Measurements from ENCODE around the gene COMMD4.

DNA sequence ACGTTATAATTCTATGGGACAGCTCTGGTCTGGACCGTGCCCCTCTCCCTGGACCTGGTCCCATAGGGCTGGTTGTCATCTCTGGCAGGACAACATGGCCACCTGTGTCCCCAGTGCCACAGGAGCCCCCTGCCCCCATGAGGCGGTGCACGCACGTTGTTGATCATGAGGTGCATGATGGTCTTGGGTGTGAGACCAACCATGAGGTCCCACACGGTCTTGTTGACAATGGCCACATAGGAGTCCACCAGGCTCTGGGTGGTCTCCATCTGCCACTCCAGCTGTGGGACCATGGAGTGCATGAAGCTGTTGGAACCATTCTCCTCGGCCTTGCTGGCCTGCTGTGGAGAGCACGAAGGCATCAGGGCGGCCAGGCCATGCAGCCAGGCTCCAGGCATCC is 33.5 kb upstream of the COMMD4 start:
- TF ChIP-seq, protein P1, sequence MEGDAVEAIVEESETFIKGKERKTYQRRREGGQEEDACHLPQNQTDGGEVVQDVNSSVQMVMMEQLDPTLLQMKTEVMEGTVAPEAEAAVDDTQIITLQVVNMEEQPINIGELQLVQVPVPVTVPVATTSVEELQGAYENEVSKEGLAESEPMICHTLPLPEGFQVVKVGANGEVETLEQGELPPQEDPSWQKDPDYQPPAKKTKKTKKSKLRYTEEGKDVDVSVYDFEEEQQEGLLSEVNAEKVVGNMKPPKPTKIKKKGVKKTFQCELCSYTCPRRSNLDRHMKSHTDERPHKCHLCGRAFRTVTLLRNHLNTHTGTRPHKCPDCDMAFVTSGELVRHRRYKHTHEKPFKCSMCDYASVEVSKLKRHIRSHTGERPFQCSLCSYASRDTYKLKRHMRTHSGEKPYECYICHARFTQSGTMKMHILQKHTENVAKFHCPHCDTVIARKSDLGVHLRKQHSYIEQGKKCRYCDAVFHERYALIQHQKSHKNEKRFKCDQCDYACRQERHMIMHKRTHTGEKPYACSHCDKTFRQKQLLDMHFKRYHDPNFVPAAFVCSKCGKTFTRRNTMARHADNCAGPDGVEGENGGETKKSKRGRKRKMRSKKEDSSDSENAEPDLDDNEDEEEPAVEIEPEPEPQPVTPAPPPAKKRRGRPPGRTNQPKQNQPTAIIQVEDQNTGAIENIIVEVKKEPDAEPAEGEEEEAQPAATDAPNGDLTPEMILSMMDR (conservative IDR thresholded peaks at IDR 0.05; ENCODE audit: low read length) = no peak
- no peak for TF ChIP-seq EZH2phosphoT487 (IDR thresholded peaks at IDR 0.05; ENCODE audit: borderline replicate concordance, low read depth, low read length)

Measured in OCI-LY7 (cell line).